ENCODE data around the gene EPHB2.

GRCh38 chr1:22880174-22880601 lies 169.5 kb downstream of the EPHB2 start:
- TF ChIP-seq EP300 (IDR thresholded peaks at IDR 0.05) (no peak), KDM1A (IDR thresholded peaks at IDR 0.05; ENCODE audit: low read depth) (no peak), NPAS2 (CRISPR knock-in tag; IDR thresholded peaks at IDR 0.05; ENCODE audit: borderline replicate concordance) (no peak), NFE2L2 (conservative IDR thresholded peaks at IDR 0.05; ENCODE audit: low read length) (no peak)
